HK-2 (cell line): Measurements from ENCODE around the gene ZNF76.

Experiments used
- DNase-seq: peaks from one replicate; pipeline ENCODE4 v3.0.0-alpha.2; 2018; ENCODE audit not compliant: unreplicated experiment

ZNF76 gene

GRCh38 chr6:35259194-35259947 lies at the start of gene ZNF76:
ZNF76 (plus strand) TSS chr6:35259735; CDS start chr6:35281152, 21,417 bp downstream.
- peak; percentile 98 for DNase-seq

- no peak for DNase-seq
Observed at GRCh38 chr6:35213298-35213791, 46.2 kb upstream of the ZNF76 start.

- DNase-seq, result peak; percentile 33
Observed at GRCh38 chr6:35213824-35214756, 45.4 kb upstream of the ZNF76 start, which contains the start of gene SCUBE3. SCUBE3 (plus strand) TSS chr6:35213956; CDS start chr6:35214419, 463 bp downstream.

GRCh38 chr6:35214869-35215664 lies 44.5 kb upstream of the ZNF76 start:
- no peak for DNase-seq

GRCh38 chr6:35215665-35216411 lies 43.7 kb upstream of the ZNF76 start:
- no peak for DNase-seq

GRCh38 chr6:35216412-35216732 lies 43.2 kb upstream of the ZNF76 start:
- DNase-seq, result no peak

GRCh38 chr6:35216851-35217811 lies 42.4 kb upstream of the ZNF76 start:
- no peak for DNase-seq

GRCh38 chr6:35218021-35218420 lies 41.5 kb upstream of the ZNF76 start:
- no peak for DNase-seq

- DNase-seq, result no peak
Observed at GRCh38 chr6:35218456-35218855, 41.1 kb upstream of the ZNF76 start.

GRCh38 chr6:35219683-35220326 lies 39.7 kb upstream of the ZNF76 start:
- DNase-seq, result no peak

GRCh38 chr6:35220711-35221110 lies 38.8 kb upstream of the ZNF76 start:
- no peak for DNase-seq

GRCh38 chr6:35223396-35223795 lies 36.1 kb upstream of the ZNF76 start:
- no peak for DNase-seq

- no peak for DNase-seq
Observed at GRCh38 chr6:35224720-35225119, 34.8 kb upstream of the ZNF76 start.

GRCh38 chr6:35228481-35228880 lies 31.1 kb upstream of the ZNF76 start:
- DNase-seq, result no peak

GRCh38 chr6:35229304-35229703 lies 30.2 kb upstream of the ZNF76 start:
- no peak for DNase-seq

- no peak for DNase-seq
Observed at GRCh38 chr6:35230498-35230897, 29.0 kb upstream of the ZNF76 start.

GRCh38 chr6:35230950-35231349 lies 28.6 kb upstream of the ZNF76 start:
- DNase-seq, result no peak

GRCh38 chr6:35231563-35231962 lies 28.0 kb upstream of the ZNF76 start:
- DNase-seq, result no peak

GRCh38 chr6:35234901-35235300 lies 24.6 kb upstream of the ZNF76 start:
- DNase-seq, result no peak
